HG03159 (cell line): ENCODE measurements around the gene SPRYD7.
"Not testable (repeated sequence)": the region's sequence is repeated elsewhere in the genome, so short reads cannot be mapped to it uniquely, and the experiment has no call there.

Experiments
- ATAC-seq: cut with Tn5 transposase; IDR thresholded peaks from one replicate; pipeline ENCODE4 v1.9.1; 2021; ENCODE audit warnings: mild to moderate bottlenecking, moderate library complexity; ENCODE audit not compliant: unreplicated experiment

Gene SPRYD7

GRCh38 chr13:49933511-49933910 lies 2.6 kb downstream of the SPRYD7 start:
- no peak for ATAC-seq

- ATAC-seq = no peak
Measured at GRCh38 chr13:49932868-49933267, 3.3 kb downstream of the SPRYD7 start.

- ATAC-seq = no peak
Measured at GRCh38 chr13:49932066-49932465, 4.1 kb downstream of the SPRYD7 start.

GRCh38 chr13:49927755-49928154 lies 8.4 kb downstream of the SPRYD7 start:
- no peak for ATAC-seq

GRCh38 chr13:49925881-49926418 lies 10.2 kb downstream of the SPRYD7 start:
- no peak for ATAC-seq

- no peak for ATAC-seq
Measured at GRCh38 chr13:49922301-49922700, 13.8 kb downstream of the SPRYD7 start.

- not testable (repeated sequence) for ATAC-seq
Measured at GRCh38 chr13:49920969-49921368, 15.2 kb downstream of the SPRYD7 start.

GRCh38 chr13:49918106-49918505 lies 18.0 kb downstream of the SPRYD7 start:
- not testable (repeated sequence) for ATAC-seq

- no peak for ATAC-seq
Measured at GRCh38 chr13:49914947-49915346, 21.2 kb downstream of the SPRYD7 start.

GRCh38 chr13:49908637-49909036 lies 27.5 kb downstream of the SPRYD7 start:
- no peak for ATAC-seq

GRCh38 chr13:49904729-49905456 lies 31.2 kb downstream of the SPRYD7 start:
- ATAC-seq = no peak

- ATAC-seq = no peak
Measured at GRCh38 chr13:49898792-49899191, 37.3 kb downstream of the SPRYD7 start.

- ATAC-seq = no peak
Measured at GRCh38 chr13:49897713-49898112, 38.4 kb downstream of the SPRYD7 start.

- no peak for ATAC-seq
Measured at GRCh38 chr13:49895826-49896225, 40.3 kb downstream of the SPRYD7 start.

- ATAC-seq = no peak
Measured at GRCh38 chr13:49893591-49893990, 42.5 kb downstream of the SPRYD7 start.

- no peak for ATAC-seq
Measured at GRCh38 chr13:49890376-49890775, 45.8 kb downstream of the SPRYD7 start.

GRCh38 chr13:49878682-49879081 lies 57.5 kb downstream of the SPRYD7 start:
- no peak for ATAC-seq

- no peak for ATAC-seq
Measured at GRCh38 chr13:49877629-49878218, 58.4 kb downstream of the SPRYD7 start.

GRCh38 chr13:49874430-49874829 lies 61.7 kb downstream of the SPRYD7 start:
- ATAC-seq = no peak

GRCh38 chr13:49869519-49869918 lies 66.6 kb downstream of the SPRYD7 start:
- ATAC-seq = no peak

- ATAC-seq = no peak
Measured at GRCh38 chr13:49867834-49868233, 68.3 kb downstream of the SPRYD7 start.

- ATAC-seq = no peak
Measured at GRCh38 chr13:49865218-49865617, 70.9 kb downstream of the SPRYD7 start.
